VCaP (cell line): ENCODE data around the gene TPK1.

Source experiments
- H3K27ac ChIP-seq: fragments of 450-650 bp; 2 replicates; pipeline ENCODE4 v1.5.1; 2017
- TF ChIP-seq, protein P1 (sequence below): fragments of 450-650 bp; conservative IDR thresholded peaks from 2 replicates; pipeline ENCODE4 v1.5.1; 2017; ENCODE audit warnings: mild to moderate bottlenecking, moderate library complexity

The TPK1 gene

DNA sequence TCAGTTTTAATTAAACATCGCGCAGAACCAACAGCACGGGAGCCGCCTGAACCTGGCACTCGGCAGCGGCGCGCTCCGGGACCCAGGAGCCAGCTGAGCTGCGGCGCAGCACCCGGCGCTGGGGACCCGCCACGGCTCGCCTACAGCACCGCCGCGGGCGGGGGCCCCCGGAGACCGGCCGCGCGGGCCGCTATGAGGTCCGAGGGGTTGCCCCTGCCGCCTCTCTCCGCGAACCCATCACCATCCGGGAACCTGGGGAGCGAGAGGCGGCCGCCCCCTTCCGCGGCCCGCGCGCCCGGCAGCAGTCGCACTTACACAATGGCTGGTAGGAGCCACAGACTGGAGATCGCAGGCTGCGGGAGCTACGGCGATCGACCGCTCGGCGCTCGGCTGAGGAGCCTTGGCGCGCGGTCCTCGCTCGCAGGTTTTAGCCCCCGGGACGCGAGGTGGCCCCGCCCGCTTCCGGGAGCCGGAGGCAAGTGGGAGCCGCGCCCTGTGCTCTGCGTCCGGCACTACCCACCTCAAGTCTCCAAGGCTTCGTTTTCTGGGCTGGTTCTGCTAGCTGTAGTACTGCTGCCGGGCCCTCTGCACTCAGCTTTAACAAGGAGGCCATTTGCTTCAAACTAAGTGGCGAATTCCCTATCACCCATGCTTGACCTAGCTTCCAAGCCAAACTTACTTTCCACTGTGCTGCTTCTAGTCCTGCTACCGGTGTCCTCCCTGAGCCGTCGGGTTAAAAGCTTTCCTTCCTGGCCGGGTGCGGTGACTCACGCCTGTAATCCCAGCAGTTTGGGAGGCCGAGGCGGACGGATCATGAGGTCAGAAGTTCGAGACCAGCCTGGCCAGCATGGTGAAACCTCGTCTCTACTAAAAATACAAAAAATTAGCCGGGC is at the start of gene TPK1:
TSS of gene TPK1 (minus strand) at position 402 of the 893 bp plus-strand sequence. CDS start 451 bp downstream, outside the sequence.
- peak within 1 kb of the TSS; percentile 86 for H3K27ac ChIP-seq
- TF ChIP-seq, protein P1, sequence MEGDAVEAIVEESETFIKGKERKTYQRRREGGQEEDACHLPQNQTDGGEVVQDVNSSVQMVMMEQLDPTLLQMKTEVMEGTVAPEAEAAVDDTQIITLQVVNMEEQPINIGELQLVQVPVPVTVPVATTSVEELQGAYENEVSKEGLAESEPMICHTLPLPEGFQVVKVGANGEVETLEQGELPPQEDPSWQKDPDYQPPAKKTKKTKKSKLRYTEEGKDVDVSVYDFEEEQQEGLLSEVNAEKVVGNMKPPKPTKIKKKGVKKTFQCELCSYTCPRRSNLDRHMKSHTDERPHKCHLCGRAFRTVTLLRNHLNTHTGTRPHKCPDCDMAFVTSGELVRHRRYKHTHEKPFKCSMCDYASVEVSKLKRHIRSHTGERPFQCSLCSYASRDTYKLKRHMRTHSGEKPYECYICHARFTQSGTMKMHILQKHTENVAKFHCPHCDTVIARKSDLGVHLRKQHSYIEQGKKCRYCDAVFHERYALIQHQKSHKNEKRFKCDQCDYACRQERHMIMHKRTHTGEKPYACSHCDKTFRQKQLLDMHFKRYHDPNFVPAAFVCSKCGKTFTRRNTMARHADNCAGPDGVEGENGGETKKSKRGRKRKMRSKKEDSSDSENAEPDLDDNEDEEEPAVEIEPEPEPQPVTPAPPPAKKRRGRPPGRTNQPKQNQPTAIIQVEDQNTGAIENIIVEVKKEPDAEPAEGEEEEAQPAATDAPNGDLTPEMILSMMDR: no peak

DNA sequence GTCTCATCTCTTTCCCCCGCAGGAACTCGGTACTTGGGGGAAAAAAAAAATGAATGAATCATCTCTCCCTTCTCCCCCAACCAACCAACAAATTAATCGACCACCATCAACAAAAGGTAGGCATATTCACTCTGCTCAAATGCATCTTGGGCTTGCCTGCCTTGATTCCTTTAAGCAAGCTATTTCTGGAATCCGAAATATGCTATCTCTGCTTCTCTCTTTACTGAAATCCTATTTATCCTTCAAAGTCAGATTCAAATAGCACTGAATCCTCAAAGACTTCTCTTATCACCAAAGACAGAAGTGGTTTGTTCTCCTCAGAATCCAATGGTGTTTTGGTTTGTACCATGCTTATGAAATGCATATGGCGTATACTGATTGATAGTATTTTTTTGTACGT is 49.6 kb upstream of the TPK1 start:
- no peak overlapping the region for H3K27ac ChIP-seq
- TF ChIP-seq, protein P1: no peak

DNA sequence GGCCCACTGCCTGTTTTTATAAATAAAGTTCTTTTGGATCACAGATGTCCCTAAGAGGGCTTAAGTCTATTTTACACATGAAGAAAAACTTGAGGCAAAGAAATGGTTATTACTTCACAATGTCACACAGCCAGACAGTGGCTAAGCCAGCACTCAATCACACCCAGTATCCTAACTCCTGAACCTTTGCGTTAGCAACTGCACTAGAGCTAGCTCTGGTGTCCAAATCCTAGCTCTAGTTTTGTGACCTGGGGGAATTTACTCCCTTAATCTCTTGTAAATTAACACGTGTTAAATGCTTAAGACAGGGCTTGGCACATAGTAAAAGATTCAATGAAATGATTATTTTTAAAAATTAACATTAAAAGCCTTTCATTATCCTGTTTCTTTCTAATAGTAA is 49.0 kb upstream of the TPK1 start:
- H3K27ac ChIP-seq: no peak overlapping the region
- TF ChIP-seq, protein P1: no peak

DNA sequence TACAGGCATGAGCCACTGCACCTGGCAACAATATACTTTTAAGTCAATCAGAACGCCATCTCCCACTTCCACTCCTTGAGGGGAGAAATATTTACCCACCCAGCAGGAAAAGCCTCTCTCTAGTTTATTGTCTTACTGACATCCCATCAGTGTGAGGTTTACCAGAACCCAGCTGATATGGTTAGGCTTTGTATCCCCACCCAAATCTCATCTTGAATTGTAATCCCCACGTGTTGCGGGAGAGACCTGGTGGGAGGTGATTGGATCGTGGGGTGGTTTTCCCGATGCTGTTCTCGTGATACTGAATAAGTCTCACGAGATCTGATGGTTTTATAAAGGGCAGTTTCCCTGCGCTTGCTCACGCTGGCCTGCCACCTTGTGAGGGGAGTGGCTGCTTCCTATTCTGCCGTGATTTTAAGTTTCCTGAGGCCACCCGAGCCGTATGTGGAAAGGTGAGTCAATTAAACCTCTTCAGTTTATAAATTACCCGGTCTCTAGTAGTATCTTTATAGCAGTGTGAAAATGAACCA is 37.5 kb upstream of the TPK1 start:
- TF ChIP-seq, protein P1: no peak
- H3K27ac ChIP-seq: no peak overlapping the region

DNA sequence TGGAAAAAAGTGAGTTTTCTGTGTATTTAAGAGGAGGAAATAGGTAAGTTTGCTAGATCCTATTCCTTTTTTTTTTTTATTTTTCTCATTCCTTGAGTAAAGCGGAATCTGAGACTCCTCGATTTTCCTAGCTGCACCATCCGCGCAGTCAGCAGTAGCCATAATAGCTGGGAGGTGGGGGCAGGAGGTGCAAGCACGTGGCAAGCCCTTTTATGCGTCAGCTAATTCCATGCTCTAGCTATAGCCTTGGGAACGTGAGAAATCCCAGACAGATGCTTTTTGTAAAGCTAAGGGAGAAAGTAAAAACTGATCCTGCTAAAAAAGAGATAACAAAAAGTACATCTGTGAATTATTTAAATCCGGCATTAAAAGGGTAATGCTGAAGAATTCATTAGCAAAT is 33.2 kb upstream of the TPK1 start:
- TF ChIP-seq, protein P1: no peak
- H3K27ac ChIP-seq: no peak overlapping the region

DNA sequence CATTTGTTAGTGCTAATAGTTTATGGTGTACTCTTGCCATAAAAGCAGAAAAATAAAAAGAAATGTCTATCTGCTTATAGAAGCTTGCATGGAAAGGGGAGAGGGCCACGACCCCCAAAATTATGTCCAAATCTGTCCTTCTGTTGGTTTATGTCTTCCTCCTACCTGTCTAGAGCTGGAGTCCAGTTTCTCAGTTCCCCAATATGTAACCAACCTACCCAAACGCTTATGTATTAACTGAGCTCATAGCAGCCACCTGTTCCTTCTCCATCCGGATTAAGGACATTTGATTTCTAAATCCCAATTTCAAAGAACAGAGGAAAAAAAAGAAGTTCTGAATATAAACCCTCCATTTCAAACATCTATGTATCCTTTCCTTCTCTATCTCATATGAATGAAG is 30.3 kb upstream of the TPK1 start:
- H3K27ac ChIP-seq: no peak overlapping the region
- TF ChIP-seq, protein P1: no peak

DNA sequence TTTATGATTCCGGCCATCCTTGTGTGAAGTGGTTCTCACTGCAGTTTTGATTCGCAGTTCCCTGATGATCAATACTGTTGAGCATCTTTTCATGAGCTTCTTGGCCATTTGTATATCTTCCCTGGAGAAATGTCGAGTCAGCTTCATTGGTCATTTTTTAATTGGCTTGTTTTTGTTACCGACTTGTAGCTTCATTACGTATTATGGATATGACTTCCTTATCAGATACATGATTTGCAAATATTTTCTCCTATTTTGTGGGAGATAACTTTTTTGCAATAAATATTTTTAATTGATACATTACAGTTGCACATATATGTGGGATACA is 27.4 kb upstream of the TPK1 start:
- H3K27ac ChIP-seq: no peak overlapping the region
- TF ChIP-seq, protein P1: no peak
